AG04450 (cell line): ENCODE data around the gene PRCD. TPM values are rescaled to one million over a fixed set of nuclear protein-coding genes. Genes with fewer than 3 reads are reported as not detected.

Experiments
- CTCF ChIA-PET: fragments of 300-600, 350-600 bp; formaldehyde crosslinking; extraction: SDS; loops from one replicate; lab custom pipeline; 2022; ENCODE audit warnings: antibody characterized with exemption, inconsistent platforms; lab: Charles Lee
- POLR2A ChIA-PET: fragments of 350-600 bp; formaldehyde crosslinking; extraction: SDS; loops from one replicate; lab custom pipeline; 2021; ENCODE audit warnings: antibody characterized with exemption, inconsistent platforms; lab: Yijun Ruan, JAX
- DNase-seq: peaks from one replicate; pipeline ENCODE4 v3.0.0-alpha.2; 2011; ENCODE audit warnings: low read depth, low spot score
- H3K27ac ChIP-seq: one replicate; pipeline ENCODE4 v1.5.1; 2012; ENCODE audit warnings: low read depth, low read length, control low read depth
- H3K27me3 ChIP-seq: one replicate; pipeline ENCODE4 v1.6.0; 2012; ENCODE audit warnings: low read length; ENCODE audit not compliant: control insufficient read depth, insufficient read depth
- H3K4me3 ChIP-seq: 2 replicates; pipeline ENCODE4 v1.5.1; 2011; ENCODE audit warnings: mild to moderate bottlenecking, low read depth, low read length, control low read depth
- H3K9me3 ChIP-seq: 2 replicates; pipeline ENCODE4 v1.5.1; 2012; ENCODE audit warnings: low read length; ENCODE audit not compliant: control insufficient read depth, insufficient read depth
- polyA plus RNA-seq: library from polyadenylated mRNA; depleted of rRNA; stranded (reverse); fragments of >200 nt; gene quantifications from 2 replicates; pipeline ENCODE4 v1.2.3, GENCODE V29; 2011
- TF ChIP-seq, protein P1 (sequence below): IDR thresholded peaks from 2 replicates; pipeline ENCODE4 v1.5.1; 2011; ENCODE audit warnings: low read depth, low read length, control low read depth, inconsistent platforms

PRCD gene
- polyA plus RNA-seq, 1 experiment, result 0.69 TPM

DNA sequence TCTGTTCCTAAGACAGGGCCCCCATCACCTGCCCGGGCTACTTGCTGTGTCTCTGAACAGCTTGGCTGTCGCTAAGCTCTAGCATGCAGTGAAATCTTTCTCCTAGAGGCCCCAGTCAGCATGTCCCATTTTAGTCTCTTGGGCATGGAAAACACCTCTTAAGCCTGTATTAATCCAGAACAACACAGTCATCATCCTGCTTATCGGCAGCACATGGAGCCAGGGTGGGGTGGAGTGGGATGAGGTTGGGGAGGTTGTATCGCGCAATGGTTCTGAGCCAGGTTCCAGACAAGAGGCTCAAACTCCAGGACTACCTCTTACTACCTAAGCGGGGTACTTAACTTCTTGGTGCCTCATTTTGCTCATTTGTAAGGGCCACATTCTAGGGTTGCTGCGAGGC is 38.0 kb downstream of the PRCD start:
- H3K27me3 ChIP-seq, result peaks cover 3% of the 10 kb centered on the region
- ChIA-PET POLR2A (no interaction called here), CTCF (interaction anchor here (0.9 to 2.3 kb wide), 2 partner anchors 46 to 54 kb away, joined by 3 to 12 read pairs; no protein-coding TSS in a partner anchor)
- no peaks in the 10 kb centered on the region for H3K9me3 ChIP-seq
- no peak overlapping the region for H3K27ac ChIP-seq
- TF ChIP-seq, protein P1, sequence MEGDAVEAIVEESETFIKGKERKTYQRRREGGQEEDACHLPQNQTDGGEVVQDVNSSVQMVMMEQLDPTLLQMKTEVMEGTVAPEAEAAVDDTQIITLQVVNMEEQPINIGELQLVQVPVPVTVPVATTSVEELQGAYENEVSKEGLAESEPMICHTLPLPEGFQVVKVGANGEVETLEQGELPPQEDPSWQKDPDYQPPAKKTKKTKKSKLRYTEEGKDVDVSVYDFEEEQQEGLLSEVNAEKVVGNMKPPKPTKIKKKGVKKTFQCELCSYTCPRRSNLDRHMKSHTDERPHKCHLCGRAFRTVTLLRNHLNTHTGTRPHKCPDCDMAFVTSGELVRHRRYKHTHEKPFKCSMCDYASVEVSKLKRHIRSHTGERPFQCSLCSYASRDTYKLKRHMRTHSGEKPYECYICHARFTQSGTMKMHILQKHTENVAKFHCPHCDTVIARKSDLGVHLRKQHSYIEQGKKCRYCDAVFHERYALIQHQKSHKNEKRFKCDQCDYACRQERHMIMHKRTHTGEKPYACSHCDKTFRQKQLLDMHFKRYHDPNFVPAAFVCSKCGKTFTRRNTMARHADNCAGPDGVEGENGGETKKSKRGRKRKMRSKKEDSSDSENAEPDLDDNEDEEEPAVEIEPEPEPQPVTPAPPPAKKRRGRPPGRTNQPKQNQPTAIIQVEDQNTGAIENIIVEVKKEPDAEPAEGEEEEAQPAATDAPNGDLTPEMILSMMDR, result no peak
- no peak overlapping the region for H3K4me3 ChIP-seq
- DNase-seq, result no peak

DNA sequence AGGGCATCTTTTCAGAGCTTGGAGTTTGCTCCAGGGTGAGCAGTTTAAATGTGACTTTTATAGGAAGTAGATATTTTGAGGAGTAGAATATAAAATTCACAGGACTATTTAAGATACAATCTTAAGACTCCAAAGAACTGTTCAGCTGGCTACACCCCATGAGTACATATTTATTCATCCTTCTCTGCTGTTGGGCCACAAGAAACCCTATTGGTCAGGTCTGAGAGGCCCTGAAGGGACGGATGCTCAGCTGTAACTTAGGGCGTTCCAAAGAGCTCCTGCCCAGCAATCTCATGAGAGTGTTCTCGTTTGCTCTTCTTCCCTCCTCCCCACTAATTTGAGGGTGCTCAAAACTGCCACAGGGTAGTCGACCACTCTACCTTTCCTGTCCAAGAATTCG is 38.5 kb downstream of the PRCD start:
- POLR2A ChIA-PET, result no interaction called here
- Histone ChIP-seq H3K4me3 (no peak overlapping the region), H3K27me3 (peaks cover 3% of the 10 kb centered on the region), H3K9me3 (no peaks in the 10 kb centered on the region), H3K27ac (no peak overlapping the region)
- TF ChIP-seq, protein P1, result no peak
- CTCF ChIA-PET, result interaction anchor here (0.9 to 2.3 kb wide), 2 partner anchors 46 to 55 kb away, joined by 3 to 12 read pairs; no protein-coding TSS in a partner anchor
- no peak for DNase-seq

DNA sequence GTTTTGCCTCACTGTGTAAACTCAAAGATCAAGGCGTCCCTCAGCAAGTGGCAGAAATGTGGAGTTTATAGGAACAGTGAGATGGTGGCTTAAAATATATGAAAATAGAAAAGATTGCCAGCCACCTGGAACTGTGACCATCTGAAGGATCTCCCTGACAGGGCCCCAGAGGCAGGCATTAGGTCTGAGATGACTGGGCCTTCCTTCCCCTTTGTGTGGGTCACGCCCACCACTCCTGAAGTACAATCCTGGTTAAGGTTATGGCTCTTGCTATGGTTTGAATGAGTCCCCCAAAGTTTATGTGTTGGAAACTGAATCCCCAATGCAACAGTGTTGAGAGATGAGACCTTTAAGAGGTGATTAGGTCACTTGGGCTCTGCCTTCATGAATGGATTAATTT is 39.4 kb downstream of the PRCD start:
- TF ChIP-seq, protein P1, result no peak
- CTCF ChIA-PET, result interaction anchor here (1.2 to 2.3 kb wide), 2 partner anchors 45 kb away, joined by 5 to 12 read pairs; no protein-coding TSS in a partner anchor
- Histone ChIP-seq H3K27ac (no peak overlapping the region), H3K27me3 (peaks cover 3% of the 10 kb centered on the region), H3K4me3 (no peak overlapping the region), H3K9me3 (no peaks in the 10 kb centered on the region)
- DNase-seq, result no peak
- POLR2A ChIA-PET, result no interaction called here

DNA sequence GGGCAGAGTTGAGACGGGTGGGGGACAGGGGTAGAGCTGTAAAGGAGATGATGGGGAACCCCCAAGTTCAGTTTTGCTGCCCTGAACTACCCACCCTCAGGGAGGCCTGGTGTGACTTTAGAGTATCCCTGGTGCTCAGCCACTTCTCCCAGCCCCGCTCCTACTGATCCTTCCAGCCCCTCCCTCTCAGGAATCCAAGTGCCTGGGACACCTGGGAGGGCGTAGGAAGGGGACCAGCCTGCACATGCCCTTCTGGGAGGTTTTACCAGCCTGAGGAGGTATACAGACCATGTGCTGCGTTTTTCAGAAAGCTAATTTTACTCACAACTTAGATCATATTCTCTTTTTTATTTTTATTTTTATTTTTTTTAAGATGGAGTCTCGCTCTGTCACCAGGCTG is 41.7 kb downstream of the PRCD start:
- DNase-seq, result no peak
- CTCF ChIA-PET, result no interaction called here
- no peaks in the 10 kb centered on the region; the same call in 1 of the 2 replicates for H3K9me3 ChIP-seq
- POLR2A ChIA-PET, result interaction anchor here (0.5 to 1.6 kb wide), 3 partner anchors 8 to 14 kb away, joined by 3 to 7 read pairs (median 3); no protein-coding TSS in a partner anchor
- H3K4me3 ChIP-seq, result no peak overlapping the region
- H3K27ac ChIP-seq, result no peak overlapping the region
- TF ChIP-seq, protein P1, result no peak
- H3K27me3 ChIP-seq, result peaks cover 16% of the 10 kb centered on the region

DNA sequence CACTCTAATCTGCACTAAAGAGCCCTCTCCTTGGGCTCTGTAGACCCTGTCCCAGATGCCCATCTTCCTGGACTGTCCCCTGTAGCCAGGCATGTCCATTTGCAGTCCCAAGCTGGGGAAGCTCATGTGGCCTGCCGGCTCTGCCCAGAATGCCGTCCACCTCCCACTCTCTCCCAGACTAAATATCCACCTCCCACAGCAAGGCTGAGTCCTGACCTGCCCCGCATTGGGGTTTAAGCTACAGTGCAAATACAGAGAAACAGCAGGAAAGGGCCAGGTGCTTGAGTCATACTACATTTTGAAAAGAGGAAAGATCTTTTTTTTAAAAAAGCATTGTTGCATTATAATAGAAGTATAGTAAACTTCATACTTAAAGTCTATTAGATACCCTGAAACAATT is 42.8 kb downstream of the PRCD start:
- POLR2A ChIA-PET, result interaction anchor here (1.6 kb wide), 1 partner anchor 16 kb away, joined by 3 read pairs; no protein-coding TSS in a partner anchor
- Histone ChIP-seq H3K27ac (no peak overlapping the region), H3K4me3 (no peak overlapping the region), H3K9me3 (no peaks in the 10 kb centered on the region; the same call in 1 of the 2 replicates), H3K27me3 (peaks cover 23% of the 10 kb centered on the region)
- no peak for DNase-seq
- TF ChIP-seq, protein P1, result no peak
- CTCF ChIA-PET, result interaction anchor here (1.0 kb wide), 1 partner anchor 42 kb away, joined by 3 read pairs; no protein-coding TSS in a partner anchor
